NCI-H82 (cell line): ENCODE data around the gene ADD3.
"Not testable (repeated sequence)": the region's sequence is repeated elsewhere in the genome, so short reads cannot be mapped to it uniquely, and the experiment has no call there.

Experiments used
- DNase-seq: peaks from one replicate; lab custom pipeline; 2025; lab: John Stamatoyannopoulos, UW

ADD3 gene

DNA sequence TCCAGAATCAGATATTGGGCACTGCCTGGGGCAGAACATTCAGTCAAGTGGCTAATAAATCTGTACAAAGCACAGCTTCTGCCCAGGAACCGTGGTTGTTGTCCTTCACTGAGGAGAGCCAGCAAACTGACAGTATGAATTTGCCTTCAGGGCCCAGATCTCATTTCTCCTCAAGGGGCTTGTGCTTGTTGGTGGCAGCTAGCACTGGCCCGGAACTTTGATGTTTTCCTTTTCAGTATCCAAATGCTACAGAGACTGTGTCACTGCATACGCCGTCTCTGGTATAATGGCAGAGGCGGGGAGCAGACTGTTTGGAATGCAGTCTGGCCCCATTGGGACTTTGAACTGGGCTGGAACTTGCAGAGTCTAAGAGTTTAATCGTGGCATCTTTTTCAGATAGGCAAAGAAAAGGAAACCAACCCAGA is 30.4 kb upstream of the ADD3 start:
- no peak for DNase-seq

DNA sequence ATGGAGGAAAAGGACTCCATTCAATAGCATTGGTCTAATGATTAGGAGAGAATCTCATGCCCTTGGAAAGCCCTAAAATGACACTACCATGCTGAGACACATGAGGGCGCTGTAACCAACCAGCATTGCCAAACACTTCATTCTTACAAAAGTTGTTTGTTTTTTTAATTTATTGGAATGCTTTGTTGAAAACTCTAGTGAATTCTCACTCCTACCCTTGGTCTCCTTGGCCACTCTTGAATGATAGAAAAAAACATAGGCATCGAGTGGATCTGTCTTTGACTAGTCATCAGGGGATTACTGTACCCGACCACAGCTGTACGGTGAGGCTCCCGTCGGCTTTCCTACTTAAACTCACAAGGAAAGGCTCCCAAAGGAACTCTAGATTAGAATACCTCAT is 29.3 kb upstream of the ADD3 start:
- DNase-seq: peak; percentile 36

DNA sequence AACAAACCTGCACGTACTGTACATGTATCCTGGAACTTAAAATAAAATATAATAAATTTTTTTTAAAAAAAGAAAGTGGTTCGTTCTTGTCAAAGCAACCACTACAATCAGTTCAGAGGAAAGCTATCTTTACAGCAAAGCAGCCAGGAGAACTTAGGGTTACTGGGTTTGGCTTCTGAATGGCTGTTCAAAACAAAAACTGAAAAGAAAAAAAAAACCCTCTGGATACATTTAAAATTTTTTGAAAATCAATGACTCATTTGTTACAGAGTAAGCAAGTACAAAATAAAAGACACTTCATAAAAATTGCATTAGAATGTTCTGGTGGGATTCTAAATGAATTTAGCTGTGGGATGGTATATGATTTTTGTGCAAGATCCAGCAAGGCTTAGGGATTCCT is 28.6 kb upstream of the ADD3 start:
- DNase-seq: no peak

DNA sequence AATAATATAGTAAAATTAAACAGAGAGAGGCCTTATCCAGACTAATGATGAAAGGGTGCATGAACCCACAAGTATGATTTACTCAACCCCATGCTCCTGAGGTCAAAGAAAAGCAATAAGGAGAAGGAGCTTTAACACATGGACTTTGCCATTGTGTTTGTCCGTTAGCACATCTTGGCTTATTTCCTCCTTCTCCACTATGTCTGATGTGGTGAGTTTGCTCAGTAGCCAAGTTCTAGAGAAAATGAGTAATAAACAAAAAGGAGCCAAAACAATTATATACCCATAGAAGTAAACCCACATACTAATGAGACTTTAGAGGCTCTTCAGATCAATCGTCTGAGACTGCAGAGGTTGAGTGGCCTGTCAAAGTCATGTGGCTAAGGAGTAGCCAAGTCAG is 26.1 kb upstream of the ADD3 start:
- DNase-seq: no peak

DNA sequence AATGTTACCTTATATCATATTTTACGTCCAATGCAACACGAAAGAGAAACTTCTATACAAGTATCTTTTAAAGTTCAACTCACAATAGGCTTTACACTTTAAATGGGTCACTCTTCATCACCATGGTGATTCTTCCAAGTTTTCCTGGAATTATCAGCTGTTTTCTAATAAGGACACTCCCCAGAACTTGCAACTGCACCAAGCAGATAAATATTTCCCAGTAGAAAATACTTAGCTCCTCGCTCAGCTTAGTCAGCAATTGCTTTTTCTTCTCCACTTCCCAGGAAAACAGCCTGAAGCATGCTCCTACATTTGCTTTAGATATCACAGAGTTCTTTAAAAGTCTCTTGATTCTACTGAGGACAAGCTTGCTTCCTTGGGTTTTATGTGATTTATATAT is 25.7 kb upstream of the ADD3 start:
- DNase-seq: no peak

DNA sequence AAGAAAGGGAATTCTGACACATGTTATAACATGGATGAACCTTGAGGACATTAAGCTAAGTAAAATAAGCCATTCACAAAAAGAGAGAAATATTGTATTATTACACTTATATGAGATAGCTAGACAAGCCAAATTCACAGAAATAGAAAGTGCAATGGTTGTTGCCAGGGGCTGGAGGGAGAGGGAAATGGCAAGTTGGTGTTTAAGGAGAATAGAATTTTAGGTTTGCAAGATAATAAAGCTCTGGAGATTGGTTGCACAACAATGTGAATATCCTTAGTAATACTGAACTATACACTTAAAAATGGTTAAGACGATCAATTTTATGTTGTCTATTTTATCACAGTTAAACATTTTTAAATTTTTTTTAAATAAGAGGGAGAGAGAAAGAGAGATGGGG is 25.0 kb upstream of the ADD3 start:
- DNase-seq: no peak

DNA sequence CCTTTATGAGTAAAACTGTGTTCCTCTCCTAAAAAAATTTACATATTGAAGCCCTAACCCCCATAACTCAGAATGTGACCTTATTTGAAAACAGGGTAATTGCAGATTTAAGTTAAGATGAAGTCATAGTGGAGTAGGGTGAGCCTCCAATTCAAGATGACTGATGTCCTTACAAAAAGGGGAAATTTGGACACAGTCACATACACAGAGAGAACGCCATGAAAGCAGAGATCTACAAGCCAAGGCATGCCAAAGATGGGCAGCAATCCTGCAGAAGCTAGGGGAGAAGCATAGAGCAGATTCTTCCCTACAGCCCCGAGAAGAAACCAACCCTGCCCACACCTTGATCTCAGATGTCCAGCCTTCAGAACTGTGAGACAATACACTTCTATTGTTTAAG is 23.8 kb upstream of the ADD3 start:
- DNase-seq: no peak

DNA sequence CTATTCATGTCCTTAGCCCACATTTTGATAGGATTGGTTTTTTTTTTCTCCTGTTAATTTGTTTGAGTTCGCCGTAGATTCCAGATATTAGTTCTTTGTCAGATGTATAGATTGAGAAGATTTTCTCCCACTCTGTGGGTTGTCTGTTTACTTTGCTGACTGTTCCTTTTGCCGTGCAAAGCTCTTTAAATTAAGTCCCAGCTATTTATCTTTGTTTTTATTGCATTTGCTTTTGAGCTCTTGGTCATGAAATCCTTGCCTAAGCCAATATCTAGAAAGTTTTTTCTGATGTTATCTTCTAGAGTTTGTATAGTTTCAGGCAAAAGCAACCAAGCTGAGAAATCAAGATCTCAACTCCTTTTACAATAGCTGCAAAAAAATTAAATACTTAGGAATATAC is 22.0 kb upstream of the ADD3 start:
- not testable (repeated sequence) for DNase-seq

DNA sequence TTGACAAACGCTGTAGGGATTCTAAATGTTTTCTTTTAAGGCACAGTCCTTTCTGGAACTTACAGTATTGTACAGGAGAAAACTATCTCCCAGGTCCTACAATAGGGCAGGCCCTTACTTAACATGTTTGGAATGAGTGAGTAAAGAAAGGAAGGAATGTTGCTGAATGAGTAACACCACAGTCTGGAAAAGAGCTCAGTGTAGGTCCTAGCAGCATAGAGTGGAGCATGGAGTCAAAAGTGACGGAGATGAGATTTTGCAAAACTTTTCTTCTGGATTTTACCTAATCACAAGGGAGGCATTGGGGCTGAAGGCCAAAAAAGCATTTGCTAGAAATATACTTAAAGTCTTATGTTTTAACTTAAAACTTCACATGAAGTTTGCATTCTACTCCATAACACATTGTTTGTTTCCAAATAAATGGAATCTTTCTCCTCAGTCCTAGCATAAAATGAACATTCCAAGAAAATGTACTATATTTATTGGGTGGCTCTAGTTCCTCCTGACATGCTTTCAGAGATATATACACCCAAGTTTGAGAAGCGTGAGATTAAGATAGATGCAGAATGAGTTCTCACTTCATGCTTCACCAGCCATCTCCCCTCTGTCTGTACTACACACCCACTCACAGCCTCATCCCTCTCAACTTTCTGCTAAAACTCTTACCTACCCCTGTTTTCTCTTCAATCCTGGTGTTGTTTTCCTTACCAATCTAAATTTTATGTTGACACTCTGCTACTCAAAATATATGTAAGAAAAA is 20.2 kb upstream of the ADD3 start:
- no peak for DNase-seq

DNA sequence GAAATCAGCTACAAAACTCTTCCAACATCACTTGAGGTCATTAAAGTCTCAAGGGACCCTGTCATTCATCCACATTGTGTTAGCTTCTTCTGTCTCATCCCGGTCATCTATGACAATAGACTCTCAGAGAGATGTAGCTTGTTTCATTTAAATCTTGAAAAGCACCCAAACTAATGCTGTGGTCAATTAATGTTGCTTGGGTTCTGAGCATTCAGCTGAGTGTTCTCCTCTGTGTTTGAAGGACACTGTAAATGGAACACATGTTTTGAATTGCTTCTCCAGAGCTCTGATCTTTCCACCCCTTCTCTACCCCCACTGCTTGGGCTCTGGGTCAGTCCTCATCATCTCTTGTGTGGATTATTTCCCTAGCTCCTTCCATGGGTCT is 19.6 kb upstream of the ADD3 start:
- DNase-seq: no peak

DNA sequence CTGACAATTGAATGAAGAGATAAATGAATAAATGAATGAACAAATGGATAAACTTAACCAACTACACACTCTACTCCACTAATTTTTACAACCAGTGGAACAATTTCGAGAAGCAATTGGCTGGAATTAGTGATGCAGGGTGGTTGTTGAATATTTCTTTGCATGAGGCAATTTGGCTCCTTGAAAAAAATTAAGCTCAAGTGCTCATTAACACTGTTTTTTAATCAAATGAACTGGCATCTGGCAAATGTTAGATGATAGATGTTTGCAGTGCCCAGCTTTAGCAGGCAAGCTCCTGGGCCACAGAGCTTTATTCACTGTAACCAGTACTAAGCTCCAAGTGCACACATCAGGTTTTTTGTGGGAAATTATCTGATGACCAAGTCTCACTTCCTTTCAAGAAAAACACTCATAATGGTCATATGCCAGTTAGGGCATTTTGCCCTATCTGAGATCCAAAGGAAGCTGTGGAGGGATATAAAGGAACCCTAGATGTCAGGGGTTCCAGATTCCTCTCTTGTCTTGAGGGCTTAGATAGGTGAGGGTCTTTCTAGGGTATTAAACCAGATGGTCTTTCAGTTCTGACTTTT is 16.4 kb upstream of the ADD3 start:
- no peak for DNase-seq

DNA sequence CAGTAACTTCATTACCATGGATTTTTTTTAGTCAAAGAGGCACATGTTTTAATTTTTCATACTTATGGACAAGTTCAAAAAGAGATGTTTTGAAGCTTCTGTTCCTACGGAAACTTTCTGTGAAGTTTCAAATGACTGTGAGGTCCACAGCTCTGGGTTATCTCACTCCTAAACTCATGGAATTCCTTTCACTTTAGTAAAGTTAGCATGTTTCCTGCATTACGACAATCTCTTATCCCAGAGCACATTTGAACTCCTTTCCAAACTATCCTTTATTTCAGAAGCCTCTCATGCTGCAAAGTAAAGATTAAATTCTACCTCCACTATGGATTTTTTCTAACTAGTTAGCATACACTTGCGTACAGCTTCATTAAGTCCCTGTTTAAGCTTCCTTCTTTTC is 15.3 kb upstream of the ADD3 start:
- no peak for DNase-seq

DNA sequence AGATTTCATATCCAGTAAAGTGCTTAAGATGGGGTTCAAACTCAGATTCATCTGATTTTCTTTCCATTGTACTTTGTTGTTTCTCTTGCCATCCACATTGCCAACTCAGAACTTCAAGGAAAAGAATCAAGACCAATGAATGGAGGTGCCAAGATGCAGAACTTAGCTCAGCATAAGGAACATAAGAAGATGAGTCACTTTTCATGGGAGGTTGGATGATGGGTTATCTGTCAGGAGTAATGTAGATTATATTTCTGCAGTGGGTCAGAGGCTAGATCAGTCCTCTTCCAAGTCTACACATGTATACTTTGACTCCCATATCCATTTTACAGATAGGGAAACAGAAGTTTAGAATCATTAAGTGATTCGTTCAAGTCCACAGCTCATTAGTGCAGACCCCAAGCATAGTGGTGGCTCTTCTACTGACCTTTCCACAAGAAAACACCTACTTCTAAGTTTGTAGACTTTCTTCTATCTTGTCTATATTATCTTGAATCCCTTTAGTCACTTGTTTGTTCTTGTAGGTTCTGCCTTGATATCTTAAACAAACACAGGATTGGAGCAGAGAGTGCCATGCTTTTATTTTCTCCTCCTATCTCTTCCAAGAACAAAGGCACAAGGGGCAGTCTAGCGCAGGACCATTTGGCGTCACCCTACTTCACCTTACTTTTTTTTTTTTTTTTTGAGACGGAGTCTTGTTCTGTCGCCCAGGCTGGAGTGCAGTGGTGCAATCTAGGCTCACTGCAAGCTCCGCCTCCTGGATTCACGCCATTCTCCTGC is 14.0 kb upstream of the ADD3 start:
- DNase-seq: no peak

DNA sequence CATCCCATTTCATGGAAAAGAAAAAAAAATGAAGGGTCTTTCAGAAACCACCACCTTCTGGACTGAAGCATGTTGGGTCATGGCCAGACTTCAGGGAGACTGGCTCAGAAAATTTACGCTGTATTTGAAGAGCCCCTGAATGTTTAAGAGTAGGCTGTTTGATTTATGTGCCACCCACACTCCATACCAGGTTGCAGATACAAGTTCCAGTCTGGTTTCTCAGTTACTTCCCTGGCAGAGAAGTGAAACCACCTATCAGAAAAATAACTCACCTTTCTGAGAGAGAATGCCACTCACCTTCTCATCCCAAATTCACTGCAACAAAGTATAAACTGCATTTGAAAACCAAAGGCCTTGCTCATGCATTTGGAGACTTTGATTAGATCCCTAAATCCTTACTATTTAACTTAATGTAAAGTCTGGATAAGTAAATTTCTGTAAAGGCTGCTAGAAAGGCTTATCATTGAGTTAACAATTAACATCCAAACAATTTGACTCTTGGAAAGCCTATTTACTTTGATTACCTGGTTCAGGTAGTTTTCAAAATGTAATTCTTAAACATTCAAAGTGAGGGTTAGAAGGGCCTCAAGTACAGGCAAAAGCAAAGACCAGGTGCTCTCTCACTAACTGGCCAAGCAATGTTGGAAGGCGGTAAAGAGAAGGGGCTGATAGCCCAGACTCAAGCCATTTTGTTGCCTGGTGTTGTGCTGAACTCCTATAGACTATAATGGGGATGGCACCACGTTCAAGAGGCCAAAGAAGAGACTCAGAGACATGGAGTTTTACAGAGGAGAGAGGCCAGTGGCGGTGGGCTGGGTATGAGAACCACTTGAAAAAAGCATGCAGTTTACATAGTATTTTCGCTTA is 12.8 kb upstream of the ADD3 start:
- no peak for DNase-seq

DNA sequence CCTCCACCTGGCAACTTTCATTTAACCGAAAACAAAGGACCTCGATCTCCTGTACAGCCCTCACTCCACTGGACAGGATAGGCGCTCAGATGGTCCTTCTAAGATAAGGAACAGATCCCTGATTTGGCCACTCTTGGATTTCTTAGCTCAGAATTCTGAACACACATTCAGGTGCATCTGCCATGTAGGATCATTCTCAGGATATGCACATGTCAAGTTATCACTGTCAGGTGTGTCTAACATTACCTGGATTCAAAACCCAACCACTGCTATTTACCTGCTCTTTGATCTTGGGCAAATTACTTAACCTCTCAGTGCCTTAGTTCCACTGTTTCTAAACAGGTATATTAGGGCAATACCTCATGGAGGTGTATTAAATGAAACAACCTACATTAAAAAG is 12.2 kb upstream of the ADD3 start:
- DNase-seq: no peak

DNA sequence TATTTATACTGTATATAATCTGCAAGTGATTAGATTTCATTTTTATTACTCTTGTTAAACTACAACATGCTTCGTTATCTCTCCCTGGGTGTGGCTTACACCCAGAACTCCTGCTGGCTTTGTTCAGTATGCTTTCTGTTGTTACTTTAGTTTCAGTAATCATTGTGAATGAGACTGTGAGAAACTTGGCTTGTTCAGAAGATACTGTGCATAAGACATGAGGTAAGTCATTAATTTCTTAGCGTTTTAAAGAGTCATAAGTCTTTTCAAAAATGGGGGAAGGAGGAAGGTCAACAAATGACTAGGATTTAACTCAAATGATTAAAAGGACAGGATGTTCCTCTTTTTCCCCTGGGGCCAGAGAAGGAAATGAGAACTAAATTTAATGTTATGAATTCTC is 11.6 kb upstream of the ADD3 start:
- DNase-seq: no peak

DNA sequence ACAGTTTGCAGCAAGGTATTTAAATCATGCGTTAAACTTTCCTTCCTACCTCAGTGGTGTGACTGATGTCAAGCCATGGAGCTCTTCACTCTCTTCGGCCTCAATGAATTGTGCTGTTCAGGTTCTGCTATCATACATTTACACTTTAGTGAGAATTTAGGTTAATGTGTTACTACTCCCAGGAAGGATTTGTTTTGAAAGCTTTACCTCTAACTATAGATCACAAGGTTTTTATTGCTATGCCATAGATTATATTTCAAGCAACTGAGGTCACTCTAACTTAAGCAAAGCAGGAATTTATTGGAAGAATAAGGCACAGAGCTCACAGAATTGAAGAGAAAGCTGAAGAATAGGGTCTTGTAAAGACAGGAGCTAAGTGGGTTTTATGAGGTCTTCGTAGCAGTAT is 11.0 kb upstream of the ADD3 start:
- DNase-seq: no peak

DNA sequence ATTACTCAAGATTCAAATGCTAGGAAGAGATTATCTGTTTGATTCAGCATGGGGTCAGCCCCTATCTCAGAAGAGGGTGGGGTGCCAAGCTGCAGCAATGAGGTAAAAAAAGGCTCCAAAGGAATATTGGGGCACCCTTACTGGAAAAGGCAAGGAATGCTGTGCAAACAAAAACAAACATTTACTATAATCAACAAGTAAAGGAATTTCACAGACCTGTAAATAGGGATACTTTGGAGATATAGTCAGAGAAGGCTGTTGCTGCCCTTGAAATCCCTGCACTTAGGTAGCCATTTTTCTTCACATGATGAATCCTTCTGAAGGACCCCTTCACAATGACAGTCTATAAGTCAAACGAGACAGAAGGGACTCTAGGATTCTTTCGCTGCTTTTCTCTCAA is 10.6 kb upstream of the ADD3 start:
- DNase-seq: no peak

DNA sequence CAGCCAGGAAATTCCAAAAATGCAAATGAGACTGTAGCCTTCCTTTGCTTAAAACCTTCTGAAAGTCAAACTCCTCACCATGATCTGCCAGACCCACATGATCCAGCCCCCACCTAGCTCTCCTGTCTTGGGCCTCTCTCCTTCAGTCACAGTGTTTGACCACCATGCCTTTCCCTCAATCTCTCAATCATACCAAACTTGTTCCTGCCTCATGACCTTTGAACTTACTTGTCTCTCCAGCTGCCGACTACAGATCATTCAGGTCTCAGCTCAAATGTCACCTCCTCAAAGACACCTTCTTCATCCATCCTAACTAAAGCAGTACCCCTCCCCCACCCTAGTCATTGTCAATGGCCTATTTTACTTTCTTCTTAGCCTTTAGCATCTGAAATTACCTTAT is 9.3 kb upstream of the ADD3 start:
- DNase-seq: peak; percentile 9

DNA sequence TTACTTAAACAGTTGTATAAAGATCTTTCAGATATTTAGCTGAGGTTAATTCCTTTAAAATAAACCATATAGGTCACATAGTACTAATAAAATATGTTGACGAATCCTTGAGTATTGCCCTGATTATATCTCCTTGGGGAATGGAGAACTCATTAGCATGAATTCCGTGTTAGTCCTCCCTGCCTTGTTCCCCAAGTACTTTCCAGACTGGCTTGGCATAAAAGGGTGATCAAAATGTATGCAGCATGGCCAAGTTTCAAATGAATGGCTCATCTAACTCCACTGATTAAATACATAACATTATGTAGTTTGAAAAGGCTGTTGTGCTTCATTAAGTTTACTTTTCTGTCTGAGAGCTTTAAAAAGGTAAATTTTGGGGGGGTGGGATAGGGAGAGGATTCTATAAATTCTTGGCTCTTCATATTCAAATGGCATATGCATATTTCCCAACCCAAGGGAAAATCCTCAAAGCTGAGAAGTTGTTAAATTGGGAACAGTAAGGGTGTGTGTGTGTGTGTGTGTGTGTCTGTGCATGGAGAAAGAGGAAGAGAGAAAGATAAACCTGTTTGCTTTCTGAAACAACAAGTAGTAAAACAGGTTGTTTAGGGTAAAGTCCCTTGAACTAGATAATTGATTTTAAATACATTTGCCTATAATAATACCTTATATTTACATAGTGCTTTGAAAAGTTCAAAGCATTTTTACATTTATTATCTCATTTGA is 4.8 kb upstream of the ADD3 start:
- no peak for DNase-seq

DNA sequence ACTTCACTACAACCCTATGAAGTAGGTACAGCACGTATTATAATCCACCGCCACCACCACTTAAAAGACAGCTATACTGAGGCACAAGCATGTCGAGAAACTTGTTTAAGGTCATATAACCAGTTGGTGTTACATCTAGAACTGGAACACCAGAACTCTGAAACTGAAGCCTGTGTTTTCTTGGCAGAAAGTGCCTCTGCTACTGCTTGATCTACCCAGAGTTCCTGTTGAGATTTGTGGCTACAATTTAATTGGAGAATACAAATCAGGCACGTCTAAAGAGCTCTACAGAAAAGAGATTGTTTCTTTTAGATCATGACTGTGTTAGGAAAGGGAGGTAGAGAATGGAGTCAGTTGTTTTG is 4.3 kb upstream of the ADD3 start:
- no peak for DNase-seq

DNA sequence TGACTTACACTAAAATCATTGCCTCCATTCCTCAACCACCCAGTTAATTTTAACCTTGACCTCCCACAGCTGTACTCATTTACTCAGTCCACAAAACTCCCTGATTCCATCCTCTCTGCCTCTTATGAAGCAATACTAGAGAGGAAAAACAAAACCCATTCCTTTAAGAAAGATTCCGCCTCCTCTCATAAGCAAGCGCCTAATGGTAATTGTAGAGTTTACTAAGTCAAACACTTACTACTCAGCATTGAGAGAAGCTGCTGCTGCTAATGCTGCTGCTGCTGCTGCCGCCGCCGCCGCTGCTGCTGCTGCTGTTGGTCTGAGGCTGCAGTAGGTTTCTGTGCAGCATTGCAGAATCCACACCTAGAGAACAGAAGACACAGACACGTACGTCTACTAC is 2.1 kb upstream of the ADD3 start:
- DNase-seq: peak; percentile 62
